GM19328 (cell line): ENCODE measurements around the gene LRP5.

Experiments used
- ATAC-seq: cut with Tn5 transposase; IDR thresholded peaks from one replicate; pipeline ENCODE4 v1.9.1; 2021; ENCODE audit warnings: mild to moderate bottlenecking, moderate library complexity; ENCODE audit not compliant: unreplicated experiment

The LRP5 gene

GRCh38 chr11:68369756-68370155, 57.4 kb downstream of the LRP5 start:
- no peak for ATAC-seq

GRCh38 chr11:68370211-68371111, 58.1 kb downstream of the LRP5 start:
- no peak for ATAC-seq

- no peak for ATAC-seq
Observed at GRCh38 chr11:68371171-68372041, 59.0 kb downstream of the LRP5 start.

GRCh38 chr11:68372114-68372513, 59.7 kb downstream of the LRP5 start:
- ATAC-seq, result no peak

- no peak for ATAC-seq
Observed at GRCh38 chr11:68372625-68373024, 60.2 kb downstream of the LRP5 start.

- ATAC-seq, result no peak
Observed at GRCh38 chr11:68373189-68373814, 60.9 kb downstream of the LRP5 start.

- ATAC-seq, result no peak
Observed at GRCh38 chr11:68373815-68374501, 61.6 kb downstream of the LRP5 start.

- ATAC-seq, result no peak
Observed at GRCh38 chr11:68374531-68374930, 62.1 kb downstream of the LRP5 start.

GRCh38 chr11:68375337-68375736, 62.9 kb downstream of the LRP5 start:
- no peak for ATAC-seq

- ATAC-seq, result no peak
Observed at GRCh38 chr11:68375766-68376165, 63.4 kb downstream of the LRP5 start.

GRCh38 chr11:68377389-68377795, 65.0 kb downstream of the LRP5 start:
- ATAC-seq, result no peak

GRCh38 chr11:68379206-68379605, 66.8 kb downstream of the LRP5 start:
- ATAC-seq, result no peak

GRCh38 chr11:68380786-68381622, 68.6 kb downstream of the LRP5 start:
- ATAC-seq, result no peak

GRCh38 chr11:68381716-68382115, 69.3 kb downstream of the LRP5 start:
- ATAC-seq, result no peak

- ATAC-seq, result no peak
Observed at GRCh38 chr11:68382358-68382998, 70.1 kb downstream of the LRP5 start.

- no peak for ATAC-seq
Observed at GRCh38 chr11:68383976-68384501, 71.6 kb downstream of the LRP5 start.

GRCh38 chr11:68384530-68385081, 72.2 kb downstream of the LRP5 start:
- ATAC-seq, result no peak

GRCh38 chr11:68385128-68385527, 72.7 kb downstream of the LRP5 start:
- no peak for ATAC-seq
